Activated CD8-positive, alpha-beta T cell treated with anti-CD3 and anti-CD28 coated beads for 36 hours (primary cell): ENCODE measurements around the gene DEPDC5. TPM values are rescaled to one million over a fixed set of nuclear protein-coding genes. Genes with fewer than 3 reads are reported as not detected.

Source experiments
- ATAC-seq: fragments of 200-7000 bp; cut with Tn5 transposase; one replicate; pipeline ENCODE4 v1.10.0; 2021; ENCODE audit warnings: mild to moderate bottlenecking, moderate library complexity
- CTCF ChIA-PET: fragments of 350-600 bp; sonication (Branson Sonifier 250); formaldehyde crosslinking; loops from one replicate; lab custom pipeline; 2021; ENCODE audit warnings: antibody characterized with exemption; lab: Charles Lee
- POLR2A ChIA-PET: fragments of 350-600 bp; sonication (Branson Sonifier 250); formaldehyde crosslinking; loops from one replicate; lab custom pipeline; 2021; ENCODE audit warnings: antibody characterized with exemption; lab: Charles Lee
- DNase-seq: peaks from one replicate; pipeline ENCODE4 v3.0.0-alpha.2; 2020
- H3K27ac Mint-ChIP-seq: one replicate; pipeline ENCODE4 v1.8.0; 2021; ENCODE audit warnings: mild to moderate bottlenecking, mixed read lengths
- H3K27me3 Mint-ChIP-seq: one replicate; pipeline ENCODE4 v1.8.0; 2021; ENCODE audit warnings: mixed read lengths
- H3K36me3 Mint-ChIP-seq: one replicate; pipeline ENCODE4 v1.8.0; 2021; ENCODE audit warnings: low read depth, mixed read lengths
- H3K4me1 Mint-ChIP-seq: one replicate; pipeline ENCODE4 v1.8.0; 2021; ENCODE audit warnings: low read depth, mixed read lengths
- H3K4me3 Mint-ChIP-seq: one replicate; pipeline ENCODE4 v1.8.0; 2021; ENCODE audit warnings: mild to moderate bottlenecking, moderate library complexity, mixed read lengths
- H3K9me3 Mint-ChIP-seq: one replicate; pipeline ENCODE4 v1.8.0; 2021; ENCODE audit warnings: mixed read lengths
- CTCF ChIP-seq: fragments of 200-600 bp; IDR thresholded peaks from one replicate; pipeline ENCODE4 v1.8.0; 2022; ENCODE audit warnings: antibody characterized with exemption, mild to moderate bottlenecking
- intact Hi-C: fragments of 100-400 bp; cut with micrococcal nuclease; formaldehyde crosslinking; loops from one replicate; pipeline ENCODE4 v1.10.0; 2022
- total RNA-seq, 2 experiments: library from RNA; stranded (reverse); gene quantifications; one replicate each; pipeline ENCODE4 v1.2.3, GENCODE V29; 2021

DEPDC5 gene
- total RNA-seq, 2 experiments from 2014 or later, result 31.6 to 36.4 TPM

GRCh38 chr22:31906086-31906485 lies 152.3 kb downstream of the DEPDC5 start:
- H3K36me3 Mint-ChIP-seq, result peaks cover 19% of the 10 kb centered on the region
- TF ChIP-seq CTCF, result no peak
- no peak for DNase-seq
- H3K9me3 Mint-ChIP-seq, result no peaks in the 10 kb centered on the region
- H3K27me3 Mint-ChIP-seq, result no peaks in the 10 kb centered on the region
- no peak overlapping the region for H3K27ac Mint-ChIP-seq
- ChIA-PET CTCF (no interaction called here), POLR2A (no interaction called here)
- no peak for ATAC-seq
- intact Hi-C loops, result no loop called here
- H3K4me3 Mint-ChIP-seq, result no peak overlapping the region
- no peaks in the 10 kb centered on the region for H3K4me1 Mint-ChIP-seq

GRCh38 chr22:31906569-31906968 lies 152.8 kb downstream of the DEPDC5 start:
- POLR2A ChIA-PET, result no interaction called here
- no peak overlapping the region for H3K27ac Mint-ChIP-seq
- no peaks in the 10 kb centered on the region for H3K9me3 Mint-ChIP-seq
- DNase-seq (no peak), ATAC-seq (no peak)
- no peaks in the 10 kb centered on the region for H3K4me1 Mint-ChIP-seq
- CTCF ChIA-PET, result no interaction called here
- TF ChIP-seq CTCF, result no peak
- no peaks in the 10 kb centered on the region for H3K27me3 Mint-ChIP-seq
- intact Hi-C loops, result no loop called here
- H3K36me3 Mint-ChIP-seq, result peaks cover 17% of the 10 kb centered on the region
- no peak overlapping the region for H3K4me3 Mint-ChIP-seq

GRCh38 chr22:31909977-31910376 lies 156.2 kb downstream of the DEPDC5 start:
- no peaks in the 10 kb centered on the region for H3K4me1 Mint-ChIP-seq
- ATAC-seq (no peak), DNase-seq (no peak)
- TF ChIP-seq CTCF, result no peak
- H3K9me3 Mint-ChIP-seq, result no peaks in the 10 kb centered on the region
- peaks cover 15% of the 10 kb centered on the region for H3K36me3 Mint-ChIP-seq
- no peak overlapping the region for H3K27ac Mint-ChIP-seq
- ChIA-PET POLR2A (no interaction called here), CTCF (no interaction called here)
- H3K27me3 Mint-ChIP-seq, result no peaks in the 10 kb centered on the region
- no peak overlapping the region for H3K4me3 Mint-ChIP-seq
- intact Hi-C loops, result no loop called here

- DNase-seq (no peak), ATAC-seq (no peak)
- Mint-ChIP-seq H3K27me3 (no peaks in the 10 kb centered on the region), H3K4me3 (no peak overlapping the region), H3K36me3 (peaks cover 12% of the 10 kb centered on the region), H3K4me1 (no peaks in the 10 kb centered on the region), H3K27ac (no peak overlapping the region), H3K9me3 (no peaks in the 10 kb centered on the region)
- CTCF ChIA-PET, result no interaction called here
- POLR2A ChIA-PET, result no interaction called here
- intact Hi-C loops, result no loop called here
- no peak for TF ChIP-seq CTCF
Observed at GRCh38 chr22:31911565-31912406, 158.0 kb downstream of the DEPDC5 start.

GRCh38 chr22:31912407-31912743 lies 158.6 kb downstream of the DEPDC5 start:
- Mint-ChIP-seq H3K27ac (no peak overlapping the region), H3K4me1 (peaks cover 3% of the 10 kb centered on the region), H3K27me3 (no peaks in the 10 kb centered on the region), H3K4me3 (no peak overlapping the region), H3K9me3 (no peaks in the 10 kb centered on the region), H3K36me3 (peaks cover 9% of the 10 kb centered on the region)
- no peak for DNase-seq
- ChIA-PET POLR2A (no interaction called here), CTCF (no interaction called here)
- intact Hi-C loops, result no loop called here
- ATAC-seq, result no peak
- no peak for TF ChIP-seq CTCF
